C4-2B (cell line): ENCODE measurements around the gene RAB3A.

Experiments
- H3K27ac ChIP-seq: fragments of 450-650 bp; 2 replicates; pipeline ENCODE4 v1.5.1; 2017
- CTCF ChIP-seq: fragments of 450-650 bp; conservative IDR thresholded peaks from 2 replicates; pipeline ENCODE4 v1.5.1; 2017; ENCODE audit warnings: mild to moderate bottlenecking
- ZFX ChIP-seq: fragments of 450-650 bp; IDR thresholded peaks from 2 replicates; pipeline ENCODE4 v1.6.1; 2017

Gene RAB3A

GRCh38 chr19:18152442-18152816, 51.4 kb downstream of the RAB3A start:
- TF ChIP-seq CTCF = no peak; the same call in 1 of the 2 replicates
- peak overlapping the region; percentile 83 for H3K27ac ChIP-seq

DNA sequence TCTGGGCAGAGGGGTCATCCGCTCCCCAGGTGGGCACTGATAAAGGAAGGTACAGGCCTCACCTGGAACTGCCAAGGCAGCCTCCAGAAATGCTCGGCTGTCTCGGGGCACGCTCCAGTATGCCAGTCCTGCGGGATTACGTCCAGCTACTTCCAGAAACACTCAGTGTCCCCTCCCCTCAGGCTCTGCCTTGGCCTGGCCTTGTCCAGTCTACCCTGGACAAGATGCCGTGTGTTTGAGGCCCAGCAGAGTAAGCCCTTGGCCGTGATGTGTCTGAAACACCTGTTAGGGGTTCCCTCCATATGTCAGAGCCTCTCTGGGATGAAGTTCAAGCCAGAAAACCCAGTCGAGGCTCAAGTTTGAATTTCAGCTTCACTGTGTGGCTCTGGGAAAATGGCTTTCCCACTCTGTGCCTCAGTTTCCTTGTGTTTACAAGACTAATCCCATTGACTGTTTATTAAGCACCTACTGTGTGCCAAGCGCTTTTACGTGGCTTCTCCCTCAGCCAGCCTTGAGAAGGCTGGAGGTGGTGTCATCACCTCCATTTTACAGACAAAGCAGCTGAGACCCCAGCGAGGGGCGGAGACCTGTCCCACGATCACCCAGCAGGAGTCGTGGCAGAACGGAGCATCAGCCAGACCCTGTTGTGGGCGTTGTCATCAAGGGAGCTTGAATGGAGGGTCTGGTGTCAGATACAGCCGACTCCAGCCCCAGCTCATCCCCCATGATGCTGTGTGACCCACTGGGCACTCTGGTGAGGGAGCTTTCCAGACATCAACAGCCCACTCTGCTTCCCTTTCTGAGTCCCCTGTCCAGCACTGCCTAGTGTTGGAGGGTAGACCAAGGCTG, 52.8 kb downstream of the RAB3A start:
- TF ChIP-seq CTCF (no peak), ZFX (no peak)
- H3K27ac ChIP-seq = no peak overlapping the region

- no peak overlapping the region for H3K27ac ChIP-seq
- no peak for TF ChIP-seq ZFX
Observed at GRCh38 chr19:18149596-18149975, 54.3 kb downstream of the RAB3A start.

DNA sequence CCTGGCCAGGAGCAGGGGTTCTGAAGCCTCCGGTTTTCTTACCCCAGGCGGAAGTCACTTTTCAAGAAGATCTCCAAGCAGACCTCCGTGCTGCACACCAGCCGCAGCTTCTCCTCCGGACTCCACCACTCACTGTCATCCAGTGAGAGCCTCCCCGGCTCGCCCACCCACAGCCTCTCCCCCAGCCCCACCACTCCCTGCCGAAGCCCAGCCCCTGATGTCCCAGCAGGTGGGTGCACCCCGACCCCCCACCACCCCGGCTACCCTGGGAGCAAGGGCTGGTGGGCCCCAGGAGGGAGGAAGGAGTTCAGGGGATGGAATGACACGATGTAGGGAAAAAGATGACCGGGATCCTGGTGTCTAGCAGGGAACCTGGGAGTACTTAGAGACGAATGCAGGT, 56.4 kb downstream of the RAB3A start:
- TF ChIP-seq CTCF = no peak
- H3K27ac ChIP-seq = no peak overlapping the region
